ENCODE results near the gene RRP1B.
"Not testable (repeated sequence)": the region's sequence is repeated elsewhere in the genome, so short reads cannot be mapped to it uniquely, and the experiment has no call there.

DNA sequence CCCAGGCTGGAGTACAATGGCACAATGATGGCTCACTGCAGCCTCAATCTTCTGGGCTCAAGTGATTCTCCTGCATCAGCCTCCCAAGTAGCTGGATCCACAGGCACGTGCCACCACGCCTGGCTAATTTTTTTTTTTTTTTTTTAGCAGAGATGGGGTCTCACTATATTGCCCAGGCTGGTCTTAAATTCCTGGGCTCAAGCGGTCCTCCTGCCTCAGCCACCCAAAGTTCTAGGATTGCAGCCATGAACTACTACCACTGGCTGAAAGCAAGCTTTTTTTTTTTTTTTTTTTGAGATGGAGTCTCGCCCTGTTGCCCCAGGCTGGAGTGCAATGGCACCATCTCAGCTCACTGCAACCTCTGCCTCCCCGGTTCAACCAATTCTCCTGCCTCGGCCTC is 53.8 kb downstream of the RRP1B start:
- TF ChIP-seq, protein P1, sequence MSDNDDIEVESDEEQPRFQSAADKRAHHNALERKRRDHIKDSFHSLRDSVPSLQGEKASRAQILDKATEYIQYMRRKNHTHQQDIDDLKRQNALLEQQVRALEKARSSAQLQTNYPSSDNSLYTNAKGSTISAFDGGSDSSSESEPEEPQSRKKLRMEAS (IDR thresholded peaks at IDR 0.05), result not testable (repeated sequence)
- TF ChIP-seq RAD21 (IDR thresholded peaks at IDR 0.05); CTCF (IDR thresholded peaks at IDR 0.05; ENCODE audit: low read depth, low read length, missing input control); FOXA2 (IDR thresholded peaks at IDR 0.05): not testable (repeated sequence)

Measured in liver (tissue), 3 donors.